IPS DF 19.7 (cell line): Measurements from ENCODE around the gene SLC22A2.

Source experiments
- DNase-seq: peaks from one replicate; pipeline ENCODE4 v3.0.0-alpha.2; 2013; ENCODE audit warnings: low read depth, low spot score

SLC22A2 gene

GRCh38 chr6:160167604-160168399 is 90.8 kb downstream of the SLC22A2 start:
- DNase-seq = no peak
